NB4 (cell line): ENCODE data around the gene AOC2.

Source experiments
- CTCF ChIP-seq: IDR thresholded peaks from one replicate; pipeline ENCODE4 v1.5.1; 2012; ENCODE audit warnings: low read depth, low read length
- MAX ChIP-seq: IDR thresholded peaks from 2 replicates; pipeline ENCODE4 v1.6.1; 2011; ENCODE audit warnings: low read depth, low read length
- MYC ChIP-seq: IDR thresholded peaks from 2 replicates; pipeline ENCODE4 v1.6.1; 2011; ENCODE audit warnings: low read depth, low read length
- POLR2A ChIP-seq: IDR thresholded peaks from 2 replicates; pipeline ENCODE4 v1.6.1; 2011; ENCODE audit warnings: mild to moderate bottlenecking; ENCODE audit not compliant: insufficient read length; ENCODE audit errors: extremely low read depth

DNA sequence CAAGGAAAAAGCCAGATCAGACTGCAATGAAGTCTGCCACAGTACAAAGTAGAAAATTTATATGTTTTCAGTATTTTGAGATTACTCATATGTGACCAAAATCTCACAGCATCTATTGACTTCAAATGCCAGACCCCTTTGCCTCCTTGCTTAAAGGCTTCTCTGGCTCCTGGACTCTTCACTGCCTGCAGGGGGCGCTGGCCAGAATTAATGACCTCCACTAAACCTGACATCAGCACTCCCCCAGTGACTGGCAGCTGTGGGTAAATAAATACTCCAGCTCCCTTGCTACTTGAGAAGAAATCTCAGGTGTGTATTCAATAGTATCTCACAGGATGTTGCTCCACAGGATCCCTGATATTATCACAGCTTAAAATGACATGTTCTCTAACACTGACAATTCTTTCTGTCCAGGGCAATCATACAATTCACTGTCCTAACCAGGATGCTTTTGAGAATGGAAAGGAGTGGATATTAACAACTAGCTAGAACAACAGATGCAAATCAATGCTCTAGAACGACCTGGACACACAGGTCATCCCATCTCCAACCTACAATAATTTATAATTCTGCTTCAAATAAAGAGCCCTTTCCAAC is 24.3 kb upstream of the AOC2 start:
- TF ChIP-seq CTCF (peak; percentile 85), POLR2A (no peak), MYC (no peak), MAX (no peak)
